Liver (tissue), 9 donors: ENCODE measurements around the gene TFDP1. TPM values are rescaled to one million over a fixed set of nuclear protein-coding genes. Genes with fewer than 3 reads are reported as not detected.

ENCODE experiments used
- DNase-seq: peaks from one replicate; pipeline ENCODE4 v3.0.0-alpha.2; 2017; ENCODE audit warnings: low spot score
- H3K27ac ChIP-seq, 2 donors: one replicate each; pipeline ENCODE4 v1.7.0; 2013; ENCODE audit warnings: inconsistent platforms in 2 of 2, low read length in 2 of 2, control low read depth in 1 of 2, low read depth in 1 of 2, mild to moderate bottlenecking in 1 of 2
- H3K27me3 ChIP-seq, 4 donors: one replicate each; pipeline versions ENCODE4 v1.6.1 to v1.7.0; 2013; ENCODE audit warnings: low read length in 3 of 4, inconsistent platforms in 1 of 4, mild to moderate bottlenecking in 1 of 4, moderate library complexity in 1 of 4; ENCODE audit not compliant: control insufficient read depth in 4 of 4, insufficient read depth in 4 of 4
- H3K36me3 ChIP-seq, 4 donors: one replicate each; pipeline versions ENCODE4 v1.6.1 to v1.7.0; 2013; ENCODE audit warnings: low read length in 3 of 4, mild to moderate bottlenecking in 3 of 4, low read depth in 1 of 4, moderate library complexity in 1 of 4; ENCODE audit not compliant: control insufficient read depth in 4 of 4, insufficient read depth in 3 of 4
- H3K4me1 ChIP-seq, 4 donors: one replicate each; pipeline versions ENCODE4 v1.6.1 to v1.7.0; 2013; ENCODE audit warnings: low read length in 3 of 4, mild to moderate bottlenecking in 3 of 4, moderate library complexity in 1 of 4; ENCODE audit not compliant: control insufficient read depth in 4 of 4, insufficient read depth in 4 of 4
- H3K4me3 ChIP-seq, 3 donors: one replicate each; pipeline versions ENCODE4 v1.6.1 to v1.7.0; 2013; ENCODE audit warnings: low read length in 3 of 3, control low read depth in 1 of 3, low read depth in 1 of 3, mild to moderate bottlenecking in 1 of 3
- H3K9ac ChIP-seq, 2 donors: one replicate each; pipeline ENCODE4 v1.7.0; 2013; ENCODE audit warnings: low read length in 2 of 2, mild to moderate bottlenecking in 2 of 2, moderate library complexity in 2 of 2, control low read depth in 1 of 2, low read depth in 1 of 2
- H3K9me3 ChIP-seq, 4 donors: one replicate each; pipeline versions ENCODE4 v1.6.1 to v1.7.0; 2013; ENCODE audit warnings: low read length in 3 of 4; ENCODE audit not compliant: control insufficient read depth in 4 of 4
- EGR1 ChIP-seq, 2 donors: IDR thresholded peaks; 2 replicates each; pipeline ENCODE4 v1.6.1; 2016 to 2018; ENCODE audit warnings: antibody characterized with exemption in 2 of 2, low read depth in 2 of 2
- FOXA1 ChIP-seq: IDR thresholded peaks from 2 replicates; pipeline ENCODE4 v1.6.1; 2016; ENCODE audit warnings: antibody characterized with exemption
- FOXA2 ChIP-seq: IDR thresholded peaks from 2 replicates; pipeline ENCODE4 v1.6.1; 2016; ENCODE audit warnings: antibody characterized with exemption
- GABPA ChIP-seq, 2 donors: IDR thresholded peaks in 1 of 2; conservative IDR thresholded peaks in 1 of 2; 2 replicates each; pipeline ENCODE4 v1.6.1; 2016; ENCODE audit warnings: antibody characterized with exemption in 2 of 2, mild to moderate bottlenecking in 1 of 2, moderate library complexity in 1 of 2
- HNF4A ChIP-seq, 2 donors: conservative IDR thresholded peaks; 2 replicates each; pipeline ENCODE4 v1.6.1; 2016; ENCODE audit warnings: antibody characterized with exemption in 2 of 2, mild to moderate bottlenecking in 2 of 2
- HNF4G ChIP-seq: IDR thresholded peaks from 2 replicates; pipeline ENCODE4 v1.6.1; 2016; ENCODE audit warnings: antibody characterized with exemption
- JUND ChIP-seq, 2 donors: IDR thresholded peaks; 2 replicates each; pipeline ENCODE4 v1.6.1; 2016; ENCODE audit warnings: antibody characterized with exemption in 2 of 2
- NR2F2 ChIP-seq: IDR thresholded peaks from 2 replicates; pipeline ENCODE4 v1.6.1; 2016; ENCODE audit warnings: antibody characterized with exemption
- RAD21 ChIP-seq, 2 donors: IDR thresholded peaks; 2 replicates each; pipeline ENCODE4 v1.6.1; 2016; ENCODE audit warnings: antibody characterized with exemption in 2 of 2, mild to moderate bottlenecking in 2 of 2
- REST ChIP-seq: IDR thresholded peaks from 2 replicates; pipeline ENCODE4 v1.6.1; 2016; ENCODE audit warnings: antibody characterized with exemption, mild to moderate bottlenecking
- RXRA ChIP-seq, 2 donors: IDR thresholded peaks; 2 replicates each; pipeline ENCODE4 v1.6.1; 2017 to 2018; ENCODE audit warnings: antibody characterized with exemption in 2 of 2, mild to moderate bottlenecking in 1 of 2
- SP1 ChIP-seq: IDR thresholded peaks from 2 replicates; pipeline ENCODE4 v1.6.1; 2018; ENCODE audit warnings: antibody characterized with exemption, mild to moderate bottlenecking
- TAF1 ChIP-seq: conservative IDR thresholded peaks from 2 replicates; pipeline ENCODE4 v1.6.1; 2016; ENCODE audit warnings: antibody characterized with exemption, mild to moderate bottlenecking
- YY1 ChIP-seq: IDR thresholded peaks from 2 replicates; pipeline ENCODE4 v1.6.1; 2016; ENCODE audit warnings: antibody characterized with exemption, mild to moderate bottlenecking
- ZBTB33 ChIP-seq: IDR thresholded peaks from 2 replicates; pipeline ENCODE4 v1.6.1; 2016; ENCODE audit warnings: antibody characterized with exemption
- WGBS: extraction: QIAGEN DNeasy Blood & Tissue Kit; methylation state at CpG from one replicate; pipeline ENCODE4 v1.1.7; 2013; 5-methylcytosine and 5-hydroxymethylcytosine counted together
- polyA plus RNA-seq, 2 donors: library from polyadenylated mRNA; stranded (reverse) in 1 of 2; unstranded in 1 of 2; fragments of 200-250 nt in 1 of 2; fragments of >200 nt in 1 of 2; fragmentation: Nextera tagmentation in 1 of 2; extraction: Ambion mirVana in 1 of 2; gene quantifications; one replicate each; pipeline versions ENCODE4 v1.2.1 to v1.2.3, GENCODE V29; 2013 to 2015
- total RNA-seq, 2 donors: library from RNA; depleted of rRNA; stranded (reverse); fragments of >200 nt; gene quantifications; one replicate each; pipeline ENCODE4 v1.2.3, GENCODE V29; 2014
- TF ChIP-seq, protein P1 (sequence below): IDR thresholded peaks from 2 replicates; pipeline ENCODE4 v1.6.1; 2016; ENCODE audit warnings: antibody characterized with exemption
- TF ChIP-seq, protein P2 (sequence below): fragments of 150-350 bp; IDR thresholded peaks from 2 replicates; pipeline ENCODE4 v1.5.1; 2017; ENCODE audit warnings: improper control_type of control experiment, low read depth, low read length; ENCODE audit not compliant: missing input control
- TF ChIP-seq, protein P3 (sequence below): IDR thresholded peaks from 2 replicates; pipeline ENCODE4 v1.6.1; 2016; ENCODE audit warnings: antibody characterized with exemption
- donor health status: healthy.
- donor health status: healthy.
- donor health status: healthy.
- donor health status: healthy.
- donor health status: healthy.

TFDP1 gene
- total and polyA plus RNA-seq, 4 donors, result 9.9 to 140 (median 17.8) TPM

DNA sequence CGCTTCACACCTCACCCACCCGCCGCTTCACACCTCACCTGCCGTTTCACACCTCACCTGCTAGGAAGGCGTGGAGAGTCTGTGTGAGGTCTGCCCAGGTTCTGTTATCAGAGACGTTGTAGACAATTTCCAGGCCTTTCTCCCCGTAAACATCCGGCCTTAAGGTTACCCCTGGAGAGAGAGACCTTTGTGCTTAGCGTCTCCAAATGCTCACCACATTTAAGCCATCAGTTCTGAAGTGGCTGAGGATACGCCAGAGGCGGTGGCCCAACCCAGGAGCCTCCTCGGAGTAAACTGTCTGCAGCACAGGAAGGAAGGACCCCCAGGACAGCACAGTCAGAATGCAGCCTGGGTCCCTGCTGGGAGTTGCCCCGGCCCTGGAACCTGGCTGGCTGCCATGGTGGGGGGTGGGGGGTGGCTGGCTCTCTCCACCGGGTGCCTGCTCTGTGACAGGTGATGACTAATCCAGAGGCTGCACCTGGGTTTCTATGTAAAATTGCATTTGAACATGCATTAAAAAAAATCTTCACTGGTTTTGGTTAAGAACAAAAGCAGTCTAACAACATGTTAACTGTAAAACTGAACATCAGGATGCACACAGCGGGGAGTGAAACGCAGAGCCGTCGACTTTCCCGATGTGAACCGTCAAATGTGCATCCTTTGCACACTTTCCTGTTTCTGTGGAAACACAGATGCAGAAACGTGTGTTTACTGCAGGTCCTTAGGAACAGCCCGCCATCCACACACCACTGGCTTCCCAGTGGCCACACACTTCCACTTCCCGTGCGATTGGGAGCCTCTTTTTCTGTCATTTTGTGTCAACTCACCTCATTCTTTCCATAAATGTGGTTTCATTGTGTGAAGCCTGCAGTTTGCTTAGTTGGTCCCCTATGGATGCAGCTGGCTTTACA is 69.0 kb downstream of the TFDP1 start:
- Histone ChIP-seq H3K36me3 (no peaks in the 10 kb centered on the region), H3K27me3 (no peaks in the 10 kb centered on the region), H3K27ac (no peak overlapping the region), H3K4me1 (no peaks in the 10 kb centered on the region), H3K9ac (no peak overlapping the region), H3K9me3 (no peaks in the 10 kb centered on the region), H3K4me3 (no peak overlapping the region)
- 70% methylated on average over 24 of the region's 24 CpGs for WGBS
- TF ChIP-seq SP1 (no peak), TAF1 (no peak), FOXA1 (no peak), EGR1 (IDR thresholded peaks at IDR 0.05; ENCODE audit: low read depth in 2 of 2) (no peak), JUND (IDR thresholded peaks at IDR 0.05) (no peak), HNF4A (conservative IDR thresholded peaks at IDR 0.05) (no peak), YY1 (no peak), REST (no peak), FOXA2 (no peak), HNF4G (no peak), GABPA (IDR thresholded peaks at IDR 0.05 in 1 of 2, conservative IDR thresholded peaks at IDR 0.05 in 1 of 2) (no peak), ZBTB33 (no peak), RAD21 (IDR thresholded peaks at IDR 0.05) (no peak), NR2F2 (no peak), RXRA (IDR thresholded peaks at IDR 0.05) (no peak)
- TF ChIP-seq, protein P1, sequence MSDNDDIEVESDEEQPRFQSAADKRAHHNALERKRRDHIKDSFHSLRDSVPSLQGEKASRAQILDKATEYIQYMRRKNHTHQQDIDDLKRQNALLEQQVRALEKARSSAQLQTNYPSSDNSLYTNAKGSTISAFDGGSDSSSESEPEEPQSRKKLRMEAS, result no peak
- TF ChIP-seq, protein P2, sequence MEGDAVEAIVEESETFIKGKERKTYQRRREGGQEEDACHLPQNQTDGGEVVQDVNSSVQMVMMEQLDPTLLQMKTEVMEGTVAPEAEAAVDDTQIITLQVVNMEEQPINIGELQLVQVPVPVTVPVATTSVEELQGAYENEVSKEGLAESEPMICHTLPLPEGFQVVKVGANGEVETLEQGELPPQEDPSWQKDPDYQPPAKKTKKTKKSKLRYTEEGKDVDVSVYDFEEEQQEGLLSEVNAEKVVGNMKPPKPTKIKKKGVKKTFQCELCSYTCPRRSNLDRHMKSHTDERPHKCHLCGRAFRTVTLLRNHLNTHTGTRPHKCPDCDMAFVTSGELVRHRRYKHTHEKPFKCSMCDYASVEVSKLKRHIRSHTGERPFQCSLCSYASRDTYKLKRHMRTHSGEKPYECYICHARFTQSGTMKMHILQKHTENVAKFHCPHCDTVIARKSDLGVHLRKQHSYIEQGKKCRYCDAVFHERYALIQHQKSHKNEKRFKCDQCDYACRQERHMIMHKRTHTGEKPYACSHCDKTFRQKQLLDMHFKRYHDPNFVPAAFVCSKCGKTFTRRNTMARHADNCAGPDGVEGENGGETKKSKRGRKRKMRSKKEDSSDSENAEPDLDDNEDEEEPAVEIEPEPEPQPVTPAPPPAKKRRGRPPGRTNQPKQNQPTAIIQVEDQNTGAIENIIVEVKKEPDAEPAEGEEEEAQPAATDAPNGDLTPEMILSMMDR, result no peak
- TF ChIP-seq, protein P3, sequence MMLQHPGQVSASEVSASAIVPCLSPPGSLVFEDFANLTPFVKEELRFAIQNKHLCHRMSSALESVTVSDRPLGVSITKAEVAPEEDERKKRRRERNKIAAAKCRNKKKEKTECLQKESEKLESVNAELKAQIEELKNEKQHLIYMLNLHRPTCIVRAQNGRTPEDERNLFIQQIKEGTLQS, result no peak
- DNase-seq, result no peak
